ENCODE results near the gene BABAM2. TPM values are rescaled to one million over a fixed set of nuclear protein-coding genes. Genes with fewer than 3 reads are reported as not detected.
"Not testable (repeated sequence)": the region's sequence is repeated elsewhere in the genome, so short reads cannot be mapped to it uniquely, and the experiment has no call there.

Gene BABAM2
- polyA plus RNA-seq, 3 donors from 2014 or later, result 52.4 to 89.2 (median 74.1) TPM

- Mint-ChIP-seq H3K27ac (no peak overlapping the region), H3K4me3 (no peak overlapping the region), H3K9me3 (peaks cover 0 to 4% (median 0%) of the 10 kb centered on the region in 6 donors), H3K36me3 (peaks cover 23 to 27% (median 24%) of the 10 kb centered on the region in 3 donors), H3K27me3 (ENCODE audit: low read depth in 3 of 3) (peaks cover 0 to 2% (median 0%) of the 10 kb centered on the region in 3 donors), H3K4me1 (no peaks in the 10 kb centered on the region)
- DNase-seq, result no peak
These were observed 134.6 kb downstream of the BABAM2 start for GRCh38 chr2:28025123-28025522.

- H3K27ac Mint-ChIP-seq, result peak overlapping the region in 1 of 6 donors; percentile 26
- H3K4me3 Mint-ChIP-seq; H3K9me3 Mint-ChIP-seq; H3K4me1 Mint-ChIP-seq; DNase-seq; H3K27me3 Mint-ChIP-seq (ENCODE audit: low read depth in 3 of 3): not testable (repeated sequence)
- H3K36me3 Mint-ChIP-seq, result peaks cover 23 to 31% (median 24%) of the 10 kb centered on the region in 3 donors
These were observed 135.7 kb downstream of the BABAM2 start for GRCh38 chr2:28026230-28026629.

GRCh38 chr2:28028025-28028424, 137.5 kb downstream of the BABAM2 start:
- peaks cover 21 to 35% (median 27%) of the 10 kb centered on the region in 3 donors for H3K36me3 Mint-ChIP-seq
- peaks cover 0 to 2% (median 0%) of the 10 kb centered on the region in 3 donors for H3K27me3 Mint-ChIP-seq (ENCODE audit: low read depth in 3 of 3)
- no peaks in the 10 kb centered on the region for H3K4me1 Mint-ChIP-seq
- no peak for DNase-seq
- H3K9me3 Mint-ChIP-seq, result peaks cover 0 to 4% (median 0%) of the 10 kb centered on the region in 6 donors
- H3K27ac Mint-ChIP-seq, result no peak overlapping the region
- H3K4me3 Mint-ChIP-seq, result no peak overlapping the region

GRCh38 chr2:28030600-28030999, 140.1 kb downstream of the BABAM2 start:
- H3K27me3 Mint-ChIP-seq (ENCODE audit: low read depth in 3 of 3), result no peaks in the 10 kb centered on the region

GRCh38 chr2:28032816-28033215, 142.3 kb downstream of the BABAM2 start:
- DNase-seq, result no peak
- Mint-ChIP-seq H3K9me3 (no peaks in the 10 kb centered on the region), H3K4me1 (no peaks in the 10 kb centered on the region), H3K4me3 (no peak overlapping the region), H3K27ac (no peak overlapping the region), H3K27me3 (ENCODE audit: low read depth in 3 of 3) (no peaks in the 10 kb centered on the region), H3K36me3 (peaks cover 0 to 14% (median 4%) of the 10 kb centered on the region in 3 donors)

More at GRCh38 chr2:28030600-28030999, 140.1 kb downstream of the BABAM2 start:
- peaks cover 0 to 4% (median 0%) of the 10 kb centered on the region in 6 donors for H3K9me3 Mint-ChIP-seq
- H3K4me3 Mint-ChIP-seq, result no peak overlapping the region
- no peak for DNase-seq
- H3K27ac Mint-ChIP-seq, result no peak overlapping the region
- H3K36me3 Mint-ChIP-seq, result peaks cover 17 to 33% (median 20%) of the 10 kb centered on the region in 3 donors
- H3K4me1 Mint-ChIP-seq, result no peaks in the 10 kb centered on the region

GRCh38 chr2:28034696-28035095, 144.2 kb downstream of the BABAM2 start:
- no peak overlapping the region for H3K27ac Mint-ChIP-seq
- H3K9me3 Mint-ChIP-seq, result no peaks in the 10 kb centered on the region
- DNase-seq, result no peak
- H3K4me3 Mint-ChIP-seq, result no peak overlapping the region
- peaks cover 0 to 11% (median 4%) of the 10 kb centered on the region in 3 donors for H3K36me3 Mint-ChIP-seq
- H3K27me3 Mint-ChIP-seq (ENCODE audit: low read depth in 3 of 3), result no peaks in the 10 kb centered on the region
- no peaks in the 10 kb centered on the region for H3K4me1 Mint-ChIP-seq

GRCh38 chr2:28035163-28035690, 144.7 kb downstream of the BABAM2 start:
- H3K27ac Mint-ChIP-seq, result no peak overlapping the region
- H3K9me3 Mint-ChIP-seq, result no peaks in the 10 kb centered on the region
- H3K27me3 Mint-ChIP-seq (ENCODE audit: low read depth in 3 of 3), result no peaks in the 10 kb centered on the region
- no peak for DNase-seq
- no peaks in the 10 kb centered on the region for H3K4me1 Mint-ChIP-seq
- no peak overlapping the region for H3K4me3 Mint-ChIP-seq
- H3K36me3 Mint-ChIP-seq, result peaks cover 0 to 11% (median 4%) of the 10 kb centered on the region in 3 donors

- DNase-seq, result no peak
- Mint-ChIP-seq H3K36me3 (peaks cover 0 to 7% (median 4%) of the 10 kb centered on the region in 3 donors), H3K27me3 (ENCODE audit: low read depth in 3 of 3) (no peaks in the 10 kb centered on the region), H3K27ac (no peak overlapping the region), H3K4me3 (no peak overlapping the region), H3K4me1 (no peaks in the 10 kb centered on the region), H3K9me3 (no peaks in the 10 kb centered on the region)
These were observed 145.3 kb downstream of the BABAM2 start for GRCh38 chr2:28035816-28036215.

GRCh38 chr2:28036307-28036706, 145.8 kb downstream of the BABAM2 start:
- Mint-ChIP-seq H3K27me3 (ENCODE audit: low read depth in 3 of 3) (no peaks in the 10 kb centered on the region), H3K36me3 (peaks cover 0 to 7% (median 4%) of the 10 kb centered on the region in 3 donors), H3K27ac (no peak overlapping the region), H3K4me1 (no peaks in the 10 kb centered on the region), H3K4me3 (no peak overlapping the region), H3K9me3 (no peaks in the 10 kb centered on the region)
- no peak for DNase-seq

- Mint-ChIP-seq H3K27me3 (ENCODE audit: low read depth in 3 of 3) (no peaks in the 10 kb centered on the region), H3K4me1 (no peaks in the 10 kb centered on the region), H3K9me3 (no peaks in the 10 kb centered on the region), H3K27ac (no peak overlapping the region), H3K36me3 (peaks cover 0 to 11% (median 3%) of the 10 kb centered on the region in 3 donors), H3K4me3 (no peak overlapping the region)
- no peak for DNase-seq
These were observed 148.2 kb downstream of the BABAM2 start for GRCh38 chr2:28038722-28039121.

- H3K9me3 Mint-ChIP-seq, result no peaks in the 10 kb centered on the region
- no peak overlapping the region for H3K27ac Mint-ChIP-seq
- no peak for DNase-seq
- H3K36me3 Mint-ChIP-seq, result peaks cover 0 to 11% (median 0%) of the 10 kb centered on the region in 3 donors
- no peak overlapping the region for H3K4me3 Mint-ChIP-seq
- no peaks in the 10 kb centered on the region for H3K4me1 Mint-ChIP-seq
- H3K27me3 Mint-ChIP-seq (ENCODE audit: low read depth in 3 of 3), result no peaks in the 10 kb centered on the region
These were observed 155.3 kb downstream of the BABAM2 start for GRCh38 chr2:28045676-28046351.

- no peak for DNase-seq
- Mint-ChIP-seq H3K9me3 (no peaks in the 10 kb centered on the region), H3K27ac (no peak overlapping the region), H3K4me1 (no peaks in the 10 kb centered on the region), H3K27me3 (ENCODE audit: low read depth in 3 of 3) (no peaks in the 10 kb centered on the region), H3K4me3 (no peak overlapping the region), H3K36me3 (peaks cover 0 to 15% (median 0%) of the 10 kb centered on the region in 3 donors)
These were observed 156.4 kb downstream of the BABAM2 start for GRCh38 chr2:28046921-28047320.

GRCh38 chr2:28047681-28048080, 157.2 kb downstream of the BABAM2 start:
- H3K27ac Mint-ChIP-seq, result no peak overlapping the region
- no peaks in the 10 kb centered on the region for H3K9me3 Mint-ChIP-seq
- DNase-seq, result no peak
- no peaks in the 10 kb centered on the region for H3K4me1 Mint-ChIP-seq
- H3K36me3 Mint-ChIP-seq, result peaks cover 0 to 10% (median 0%) of the 10 kb centered on the region in 3 donors
- no peaks in the 10 kb centered on the region for H3K27me3 Mint-ChIP-seq (ENCODE audit: low read depth in 3 of 3)
- no peak overlapping the region for H3K4me3 Mint-ChIP-seq

- Mint-ChIP-seq H3K4me3 (no peak overlapping the region), H3K27ac (no peak overlapping the region), H3K4me1 (no peaks in the 10 kb centered on the region), H3K9me3 (no peaks in the 10 kb centered on the region), H3K27me3 (ENCODE audit: low read depth in 3 of 3) (no peaks in the 10 kb centered on the region), H3K36me3 (peaks cover 0 to 10% (median 0%) of the 10 kb centered on the region in 3 donors)
- no peak for DNase-seq
These were observed 157.8 kb downstream of the BABAM2 start for GRCh38 chr2:28048341-28048740.
